ENCODE data around the gene TGFB1. TPM values are rescaled to one million over a fixed set of nuclear protein-coding genes. Genes with fewer than 3 reads are reported as not detected.
A peak's percentile ranks its signal among the peaks of the same experiment; 100 is the strongest.

The TGFB1 gene
- total and polyA plus RNA-seq, 2 of the 13 experiments (the other 11 are each of a cell fraction or from before 2014, with no cell fraction given), result 4.1 to 5.4 TPM

DNA sequence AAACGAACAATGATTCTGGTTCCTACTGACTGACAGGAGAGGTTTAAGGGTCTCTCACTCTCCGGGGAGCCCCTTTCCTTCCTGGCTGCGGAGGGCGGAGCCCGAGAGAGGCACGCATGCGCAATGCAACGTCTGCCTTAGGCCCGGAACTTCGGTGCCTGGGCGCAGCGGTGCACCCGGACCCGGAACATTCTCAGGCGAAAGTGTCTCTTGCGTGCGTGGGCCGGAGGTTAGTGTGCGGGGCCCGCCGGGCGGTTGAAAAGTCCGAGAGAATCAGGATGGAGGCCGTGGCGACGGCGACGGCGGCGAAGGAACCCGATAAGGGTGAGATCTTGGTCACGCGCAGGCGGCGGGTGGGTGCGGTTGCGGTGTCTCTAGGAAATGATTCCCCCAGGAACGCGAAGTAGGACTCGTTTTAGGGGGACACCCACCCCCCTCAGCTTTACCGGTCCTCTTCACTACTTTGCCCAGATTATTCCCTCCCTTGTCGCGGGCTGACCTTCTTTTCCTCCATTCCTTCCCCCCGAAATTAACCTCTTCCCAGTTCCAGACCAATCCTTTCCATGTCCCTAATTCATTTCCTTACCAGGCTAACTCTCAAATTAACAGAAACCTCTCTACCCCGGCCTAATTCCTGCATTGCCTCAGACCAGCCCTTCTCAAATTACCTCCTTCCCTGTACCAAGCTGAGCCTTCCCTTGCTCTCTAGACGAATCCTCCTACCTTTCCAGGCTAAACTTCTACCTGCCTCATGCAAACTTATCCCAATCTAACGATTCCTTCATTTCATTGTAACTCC is 43.5 kb downstream of the TGFB1 start, which contains the start of gene CCDC97 (continued):
- TF ChIP-seq RFXAP (CRISPR knock-in tag; IDR thresholded peaks at IDR 0.05; ENCODE audit: borderline replicate concordance), result peak; percentile 88
- TF ChIP-seq DR1 (CRISPR knock-in tag; IDR thresholded peaks at IDR 0.05), result no peak
- TF ChIP-seq, protein P1, sequence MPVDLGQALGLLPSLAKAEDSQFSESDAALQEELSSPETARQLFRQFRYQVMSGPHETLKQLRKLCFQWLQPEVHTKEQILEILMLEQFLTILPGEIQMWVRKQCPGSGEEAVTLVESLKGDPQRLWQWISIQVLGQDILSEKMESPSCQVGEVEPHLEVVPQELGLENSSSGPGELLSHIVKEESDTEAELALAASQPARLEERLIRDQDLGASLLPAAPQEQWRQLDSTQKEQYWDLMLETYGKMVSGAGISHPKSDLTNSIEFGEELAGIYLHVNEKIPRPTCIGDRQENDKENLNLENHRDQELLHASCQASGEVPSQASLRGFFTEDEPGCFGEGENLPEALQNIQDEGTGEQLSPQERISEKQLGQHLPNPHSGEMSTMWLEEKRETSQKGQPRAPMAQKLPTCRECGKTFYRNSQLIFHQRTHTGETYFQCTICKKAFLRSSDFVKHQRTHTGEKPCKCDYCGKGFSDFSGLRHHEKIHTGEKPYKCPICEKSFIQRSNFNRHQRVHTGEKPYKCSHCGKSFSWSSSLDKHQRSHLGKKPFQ (CRISPR knock-in tag; IDR thresholded peaks at IDR 0.05; ENCODE audit: insufficient replicate concordance), result no peak
- peak; percentile 92; the same call in 1 of the 2 replicates for TF ChIP-seq ZNF350 (CRISPR knock-in tag; IDR thresholded peaks at IDR 0.05; ENCODE audit: borderline replicate concordance, low read depth)
- TF ChIP-seq NCOA2 (CRISPR knock-in tag; IDR thresholded peaks at IDR 0.05), result peak; percentile 46; the same call in 1 of the 2 replicates
- no peak for TF ChIP-seq ZNF224 (CRISPR knock-in tag; IDR thresholded peaks at IDR 0.05)
- peak; percentile 44 for TF ChIP-seq ZNF263 (CRISPR knock-in tag; IDR thresholded peaks at IDR 0.05)
- TF ChIP-seq ZKSCAN5 (CRISPR knock-in tag; IDR thresholded peaks at IDR 0.05), result no peak
- TF ChIP-seq GTF2F1 (IDR thresholded peaks at IDR 0.05; ENCODE audit: low read length), result no peak
- TF ChIP-seq, protein P2, sequence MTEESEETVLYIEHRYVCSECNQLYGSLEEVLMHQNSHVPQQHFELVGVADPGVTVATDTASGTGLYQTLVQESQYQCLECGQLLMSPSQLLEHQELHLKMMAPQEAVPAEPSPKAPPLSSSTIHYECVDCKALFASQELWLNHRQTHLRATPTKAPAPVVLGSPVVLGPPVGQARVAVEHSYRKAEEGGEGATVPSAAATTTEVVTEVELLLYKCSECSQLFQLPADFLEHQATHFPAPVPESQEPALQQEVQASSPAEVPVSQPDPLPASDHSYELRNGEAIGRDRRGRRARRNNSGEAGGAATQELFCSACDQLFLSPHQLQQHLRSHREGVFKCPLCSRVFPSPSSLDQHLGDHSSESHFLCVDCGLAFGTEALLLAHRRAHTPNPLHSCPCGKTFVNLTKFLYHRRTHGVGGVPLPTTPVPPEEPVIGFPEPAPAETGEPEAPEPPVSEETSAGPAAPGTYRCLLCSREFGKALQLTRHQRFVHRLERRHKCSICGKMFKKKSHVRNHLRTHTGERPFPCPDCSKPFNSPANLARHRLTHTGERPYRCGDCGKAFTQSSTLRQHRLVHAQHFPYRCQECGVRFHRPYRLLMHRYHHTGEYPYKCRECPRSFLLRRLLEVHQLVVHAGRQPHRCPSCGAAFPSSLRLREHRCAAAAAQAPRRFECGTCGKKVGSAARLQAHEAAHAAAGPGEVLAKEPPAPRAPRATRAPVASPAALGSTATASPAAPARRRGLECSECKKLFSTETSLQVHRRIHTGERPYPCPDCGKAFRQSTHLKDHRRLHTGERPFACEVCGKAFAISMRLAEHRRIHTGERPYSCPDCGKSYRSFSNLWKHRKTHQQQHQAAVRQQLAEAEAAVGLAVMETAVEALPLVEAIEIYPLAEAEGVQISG (CRISPR knock-in tag; IDR thresholded peaks at IDR 0.05), result peak; percentile 88
- TF ChIP-seq, protein P3, sequence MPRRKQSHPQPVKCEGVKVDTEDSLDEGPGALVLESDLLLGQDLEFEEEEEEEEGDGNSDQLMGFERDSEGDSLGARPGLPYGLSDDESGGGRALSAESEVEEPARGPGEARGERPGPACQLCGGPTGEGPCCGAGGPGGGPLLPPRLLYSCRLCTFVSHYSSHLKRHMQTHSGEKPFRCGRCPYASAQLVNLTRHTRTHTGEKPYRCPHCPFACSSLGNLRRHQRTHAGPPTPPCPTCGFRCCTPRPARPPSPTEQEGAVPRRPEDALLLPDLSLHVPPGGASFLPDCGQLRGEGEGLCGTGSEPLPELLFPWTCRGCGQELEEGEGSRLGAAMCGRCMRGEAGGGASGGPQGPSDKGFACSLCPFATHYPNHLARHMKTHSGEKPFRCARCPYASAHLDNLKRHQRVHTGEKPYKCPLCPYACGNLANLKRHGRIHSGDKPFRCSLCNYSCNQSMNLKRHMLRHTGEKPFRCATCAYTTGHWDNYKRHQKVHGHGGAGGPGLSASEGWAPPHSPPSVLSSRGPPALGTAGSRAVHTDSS (CRISPR knock-in tag; conservative IDR thresholded peaks at IDR 0.05), result 0 out of 2 replicates have a peak, but pooled peaks have one; percentile 71
- TF ChIP-seq, protein P4, sequence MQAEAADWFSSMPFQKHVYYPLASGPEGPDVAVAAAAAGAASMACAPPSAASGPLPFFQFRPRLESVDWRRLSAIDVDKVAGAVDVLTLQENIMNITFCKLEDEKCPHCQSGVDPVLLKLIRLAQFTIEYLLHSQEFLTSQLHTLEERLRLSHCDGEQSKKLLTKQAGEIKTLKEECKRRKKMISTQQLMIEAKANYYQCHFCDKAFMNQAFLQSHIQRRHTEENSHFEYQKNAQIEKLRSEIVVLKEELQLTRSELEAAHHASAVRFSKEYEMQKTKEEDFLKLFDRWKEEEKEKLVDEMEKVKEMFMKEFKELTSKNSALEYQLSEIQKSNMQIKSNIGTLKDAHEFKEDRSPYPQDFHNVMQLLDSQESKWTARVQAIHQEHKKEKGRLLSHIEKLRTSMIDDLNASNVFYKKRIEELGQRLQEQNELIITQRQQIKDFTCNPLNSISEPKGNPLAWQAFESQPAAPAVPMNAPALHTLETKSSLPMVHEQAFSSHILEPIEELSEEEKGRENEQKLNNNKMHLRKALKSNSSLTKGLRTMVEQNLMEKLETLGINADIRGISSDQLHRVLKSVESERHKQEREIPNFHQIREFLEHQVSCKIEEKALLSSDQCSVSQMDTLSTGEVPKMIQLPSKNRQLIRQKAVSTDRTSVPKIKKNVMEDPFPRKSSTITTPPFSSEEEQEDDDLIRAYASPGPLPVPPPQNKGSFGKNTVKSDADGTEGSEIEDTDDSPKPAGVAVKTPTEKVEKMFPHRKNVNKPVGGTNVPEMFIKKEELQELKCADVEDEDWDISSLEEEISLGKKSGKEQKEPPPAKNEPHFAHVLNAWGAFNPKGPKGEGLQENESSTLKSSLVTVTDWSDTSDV (CRISPR knock-in tag; IDR thresholded peaks at IDR 0.05), result no peak
- TF ChIP-seq SMAD9 (CRISPR knock-in tag; IDR thresholded peaks at IDR 0.05), result 0 out of 2 replicates have a peak, but pooled peaks have one; percentile 41
- no peak for TF ChIP-seq TCF7L2 (IDR thresholded peaks at IDR 0.05; ENCODE audit: low read depth, low read length)
- no peak for TF ChIP-seq EHMT2 (IDR thresholded peaks at IDR 0.05; ENCODE audit: borderline replicate concordance, low read depth, low read length)
- peak; percentile 81 for TF ChIP-seq ZFP37 (CRISPR knock-in tag; IDR thresholded peaks at IDR 0.05; ENCODE audit: borderline replicate concordance)
- no peak for TF ChIP-seq JDP2 (CRISPR knock-in tag; IDR thresholded peaks at IDR 0.05; ENCODE audit: borderline replicate concordance)
- 0 out of 2 replicates have a peak, but pooled peaks have one; percentile 72 for TF ChIP-seq ZNF546 (CRISPR knock-in tag; conservative IDR thresholded peaks at IDR 0.05)
- TF ChIP-seq HNF4G (IDR thresholded peaks at IDR 0.05; ENCODE audit: borderline replicate concordance, low read depth, low read length), result no peak
- no peak for TF ChIP-seq HNF4G (CRISPR knock-in tag; IDR thresholded peaks at IDR 0.05; ENCODE audit: borderline replicate concordance, low read depth)
- no peak for TF ChIP-seq MBD4 (IDR thresholded peaks at IDR 0.05; ENCODE audit: borderline replicate concordance, low read length)

Data from HepG2 (cell line).